Gastrocnemius medialis (tissue), 4 donors: ENCODE measurements around the gene SLCO4A1. TPM values are rescaled to one million over a fixed set of nuclear protein-coding genes. Genes with fewer than 3 reads are reported as not detected.

Experiments used
- ATAC-seq, 2 donors: fragments of 150-250 bp; one replicate each; pipeline ENCODE4 v1.9.1; 2016
- DNase-seq, 2 donors: peaks; one replicate each; pipeline ENCODE4 v3.0.0-alpha.2; 2019
- H3K27ac ChIP-seq, 4 donors: fragments of 200-600 bp; sonication (generic); 1 replicate in 1 of 4; 2 replicates in 3 of 4; pipeline ENCODE4 v1.5.1; 2016 to 2018; ENCODE audit warnings: mild to moderate bottlenecking in 2 of 4, moderate library complexity in 1 of 4
- H3K27me3 ChIP-seq, 3 donors: fragments of 200-600 bp; sonication (generic) in 2 of 3; 1 replicate in 1 of 3; 2 replicates in 2 of 3; pipeline versions ENCODE4 v1.5.1 to v1.6.0; 2016 to 2019; ENCODE audit warnings: mild to moderate bottlenecking in 1 of 3, moderate library complexity in 1 of 3
- H3K36me3 ChIP-seq, 2 donors: fragments of 200-600 bp; sonication (generic) in 1 of 2; one replicate each; pipeline ENCODE4 v1.5.1; 2017 to 2018
- H3K4me1 ChIP-seq, 2 donors: fragments of 200-600 bp; sonication (generic) in 1 of 2; one replicate each; pipeline ENCODE4 v1.5.1; 2016 to 2017; ENCODE audit warnings: mild to moderate bottlenecking in 2 of 2
- H3K4me3 ChIP-seq, 4 donors: fragments of 200-600 bp; sonication (generic) in 3 of 4; 1 replicate in 1 of 4; 2 replicates in 3 of 4; pipeline ENCODE4 v1.5.1; 2016 to 2019; ENCODE audit warnings: mild to moderate bottlenecking in 2 of 4
- H3K9me3 ChIP-seq, 3 donors: fragments of 200-600 bp; sonication (generic) in 2 of 3; 1 replicate in 1 of 3; 2 replicates in 2 of 3; pipeline ENCODE4 v1.5.1; 2016 to 2019
- POLR2A ChIP-seq, 2 donors: fragments of 450-650 bp; IDR thresholded peaks; one replicate each; pipeline ENCODE4 v1.6.1; 2017; ENCODE audit warnings: antibody characterized with exemption in 2 of 2, mild to moderate bottlenecking in 2 of 2, moderate library complexity in 2 of 2
- in situ Hi-C, 4 donors: fragments of 200-750 bp; cut with MboI; loops; one replicate each; pipeline versions ENCODE4 v1.15.0 to v1.8.0; 2017; ENCODE audit warnings: low sequenced_read_pairs in 4 of 4
- intact Hi-C: fragments of 100-400 bp; cut with DNase I; formaldehyde crosslinking; loops from one replicate; pipeline ENCODE4 v1.15.1; 2023; ENCODE audit warnings: low total_unique reads
- total RNA-seq, 4 donors: library from RNA; depleted of rRNA; stranded (reverse); fragments of >200 nt; gene quantifications; one replicate each; pipeline versions ENCODE4 v1.1.0 to v1.2.3, GENCODE V29; 2016
- TF ChIP-seq, protein P1 (sequence below), 5 experiments: fragments of 450-650 bp in 3 of 5; fragments of 200-600 bp in 2 of 5; sonication (generic) in 2 of 5; IDR thresholded peaks in 4 of 5; conservative IDR thresholded peaks in 1 of 5; 1 replicate in 4 of 5; 2 replicates in 1 of 5; pipeline ENCODE4 v1.5.1; 2016 to 2019; ENCODE audit warnings: antibody characterized with exemption in 5 of 5, mild to moderate bottlenecking in 3 of 5, moderate library complexity in 3 of 5

The SLCO4A1 gene
- total RNA-seq, 4 donors from 2014 or later = 20.4 to 26.9 (median 21.8) TPM

GRCh38 chr20:62670156-62670555 lies 27.9 kb downstream of the SLCO4A1 start:
- in situ Hi-C loops (loop anchor here in 2 of 4 donors (10.0 to 25.0 kb wide), 2 partner anchors 117 to 135 kb away; partner anchors contain the start of genes MRGBP (in 1 of the 2) and OGFR (in 1 of the 2)), intact Hi-C loops (no loop called here)
- TF ChIP-seq, protein P1, sequence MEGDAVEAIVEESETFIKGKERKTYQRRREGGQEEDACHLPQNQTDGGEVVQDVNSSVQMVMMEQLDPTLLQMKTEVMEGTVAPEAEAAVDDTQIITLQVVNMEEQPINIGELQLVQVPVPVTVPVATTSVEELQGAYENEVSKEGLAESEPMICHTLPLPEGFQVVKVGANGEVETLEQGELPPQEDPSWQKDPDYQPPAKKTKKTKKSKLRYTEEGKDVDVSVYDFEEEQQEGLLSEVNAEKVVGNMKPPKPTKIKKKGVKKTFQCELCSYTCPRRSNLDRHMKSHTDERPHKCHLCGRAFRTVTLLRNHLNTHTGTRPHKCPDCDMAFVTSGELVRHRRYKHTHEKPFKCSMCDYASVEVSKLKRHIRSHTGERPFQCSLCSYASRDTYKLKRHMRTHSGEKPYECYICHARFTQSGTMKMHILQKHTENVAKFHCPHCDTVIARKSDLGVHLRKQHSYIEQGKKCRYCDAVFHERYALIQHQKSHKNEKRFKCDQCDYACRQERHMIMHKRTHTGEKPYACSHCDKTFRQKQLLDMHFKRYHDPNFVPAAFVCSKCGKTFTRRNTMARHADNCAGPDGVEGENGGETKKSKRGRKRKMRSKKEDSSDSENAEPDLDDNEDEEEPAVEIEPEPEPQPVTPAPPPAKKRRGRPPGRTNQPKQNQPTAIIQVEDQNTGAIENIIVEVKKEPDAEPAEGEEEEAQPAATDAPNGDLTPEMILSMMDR (IDR thresholded peaks at IDR 0.05 in 4 of 5, conservative IDR thresholded peaks at IDR 0.05 in 1 of 5) = no peak
- no peak for TF ChIP-seq POLR2A (IDR thresholded peaks at IDR 0.05)
- Histone ChIP-seq H3K4me1 (peaks cover 0 to 3% of the 10 kb centered on the region in 2 donors), H3K9me3 (no peaks in the 10 kb centered on the region), H3K27me3 (peaks cover 3 to 11% (median 6%) of the 10 kb centered on the region in 3 donors), H3K27ac (no peak overlapping the region), H3K4me3 (no peak overlapping the region), H3K36me3 (no peaks in the 10 kb centered on the region)
- ATAC-seq (no peak), DNase-seq (no peak)

GRCh38 chr20:62670998-62671397 lies 28.7 kb downstream of the SLCO4A1 start:
- TF ChIP-seq, protein P1 (IDR thresholded peaks at IDR 0.05 in 4 of 5, conservative IDR thresholded peaks at IDR 0.05 in 1 of 5) = no peak
- TF ChIP-seq POLR2A (IDR thresholded peaks at IDR 0.05) = no peak
- intact Hi-C loops = no loop called here
- H3K27me3 ChIP-seq = peaks cover 4 to 16% (median 15%) of the 10 kb centered on the region in 3 donors
- H3K9me3 ChIP-seq = no peaks in the 10 kb centered on the region
- DNase-seq (no peak), ATAC-seq (no peak)
- H3K4me3 ChIP-seq = no peak overlapping the region
- in situ Hi-C loops = loop anchor here in 2 of 4 donors (10.0 to 25.0 kb wide), 2 partner anchors 116 to 134 kb away; partner anchors contain the start of genes MRGBP (in 1 of the 2) and OGFR (in 1 of the 2)
- no peak overlapping the region for H3K27ac ChIP-seq
- no peaks in the 10 kb centered on the region for H3K36me3 ChIP-seq
- peaks cover 0 to 3% of the 10 kb centered on the region in 2 donors for H3K4me1 ChIP-seq

GRCh38 chr20:62671765-62672164 lies 29.5 kb downstream of the SLCO4A1 start:
- Histone ChIP-seq H3K36me3 (no peaks in the 10 kb centered on the region), H3K27me3 (peaks cover 4 to 24% (median 16%) of the 10 kb centered on the region in 3 donors), H3K4me1 (no peaks in the 10 kb centered on the region), H3K9me3 (no peaks in the 10 kb centered on the region), H3K4me3 (no peak overlapping the region), H3K27ac (no peak overlapping the region)
- DNase-seq = no peak
- no peak for ATAC-seq
- TF ChIP-seq, protein P1 (IDR thresholded peaks at IDR 0.05 in 4 of 5, conservative IDR thresholded peaks at IDR 0.05 in 1 of 5) = no peak
- TF ChIP-seq POLR2A (IDR thresholded peaks at IDR 0.05) = no peak
- in situ Hi-C loops (loop anchor here in 2 of 4 donors (10.0 to 25.0 kb wide), 2 partner anchors 116 to 133 kb away; partner anchors contain the start of genes MRGBP (in 1 of the 2) and OGFR (in 1 of the 2)), intact Hi-C loops (no loop called here)

- intact Hi-C loops = no loop called here
- in situ Hi-C loops = loop anchor here in 2 of 4 donors (10.0 to 25.0 kb wide), 2 partner anchors 113 to 130 kb away; partner anchors contain the start of genes MRGBP (in 1 of the 2) and OGFR (in 1 of the 2)
- H3K36me3 ChIP-seq = no peaks in the 10 kb centered on the region
- no peaks in the 10 kb centered on the region for H3K4me1 ChIP-seq
- no peak for TF ChIP-seq POLR2A (IDR thresholded peaks at IDR 0.05)
- TF ChIP-seq, protein P1 (IDR thresholded peaks at IDR 0.05 in 4 of 5, conservative IDR thresholded peaks at IDR 0.05 in 1 of 5) = no peak
- H3K27ac ChIP-seq = no peak overlapping the region
- no peak for ATAC-seq
- no peak overlapping the region for H3K4me3 ChIP-seq
- peaks cover 4 to 30% (median 16%) of the 10 kb centered on the region in 3 donors for H3K27me3 ChIP-seq
- no peak for DNase-seq
- H3K9me3 ChIP-seq = no peaks in the 10 kb centered on the region
Measured at GRCh38 chr20:62674370-62674769, 32.1 kb downstream of the SLCO4A1 start.
